HG03565 (cell line): ENCODE results near the gene ZNF181.
A peak's percentile ranks its signal among the peaks of the same experiment; 100 is the strongest.

ENCODE experiments used
- ATAC-seq: cut with Tn5 transposase; IDR thresholded peaks from one replicate; pipeline ENCODE4 v1.9.1; 2021; ENCODE audit warnings: mild to moderate bottlenecking, moderate library complexity; ENCODE audit not compliant: unreplicated experiment

Gene ZNF181

GRCh38 chr19:34744896-34745690 is 11.1 kb downstream of the ZNF181 start:
- no peak for ATAC-seq

DNA sequence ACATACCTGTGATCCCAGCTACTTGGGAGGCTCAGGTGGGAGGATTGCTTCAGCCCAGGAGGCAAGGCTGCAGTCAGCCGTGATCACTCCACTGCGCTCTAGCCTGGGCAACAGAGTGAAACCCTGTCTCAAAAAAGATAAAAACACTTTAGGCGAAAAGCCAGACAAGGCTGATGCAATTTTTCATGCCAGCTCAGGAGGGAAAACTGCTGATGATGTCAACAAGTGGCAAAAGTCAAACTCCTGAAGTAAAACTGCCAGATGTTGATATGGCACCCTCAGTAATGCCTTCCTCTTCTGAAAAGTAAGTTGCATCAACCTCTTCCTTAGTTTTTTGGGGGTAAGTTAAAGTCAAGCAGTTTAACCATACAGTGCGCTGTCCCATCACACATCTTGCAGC is 23.4 kb downstream of the ZNF181 start:
- no peak for ATAC-seq

DNA sequence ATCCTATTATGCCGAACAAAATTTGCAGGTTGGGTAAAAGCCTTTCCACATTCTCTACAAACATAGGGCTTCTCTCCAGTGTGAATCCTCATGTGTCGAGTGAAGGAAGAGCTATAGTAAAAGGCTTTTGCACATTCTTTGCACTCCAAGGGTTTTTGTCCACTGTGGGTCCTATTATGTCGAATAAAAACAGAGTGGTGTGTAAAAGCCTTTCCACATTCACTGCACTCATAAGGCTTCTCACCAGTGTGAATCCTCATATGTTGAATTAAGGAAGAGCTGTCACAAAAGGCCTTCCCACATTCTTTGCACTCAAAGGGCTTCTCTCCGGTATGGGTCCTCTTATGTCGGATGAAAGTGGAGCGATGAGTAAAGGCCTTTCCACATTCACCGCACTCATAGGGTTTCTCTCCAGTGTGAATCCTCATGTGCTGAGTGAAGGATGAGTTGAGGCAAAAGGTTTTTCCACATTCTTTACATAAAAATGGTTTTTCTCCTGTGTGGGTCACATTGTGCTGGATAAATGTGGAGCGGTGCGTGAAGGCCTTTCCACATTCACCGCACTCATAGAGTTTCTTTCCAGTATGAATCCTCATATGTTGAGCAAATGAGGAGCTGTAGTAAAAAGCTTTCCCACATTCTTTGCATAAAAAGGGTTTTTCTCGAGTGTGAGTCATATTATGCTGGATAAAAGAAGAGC is 25.3 kb downstream of the ZNF181 start:
- no peak for ATAC-seq

GRCh38 chr19:34766386-34766785 is 32.3 kb downstream of the ZNF181 start:
- ATAC-seq: no peak

- ATAC-seq: no peak
These were observed 33.9 kb downstream of the ZNF181 start for GRCh38 chr19:34767951-34768350.

DNA sequence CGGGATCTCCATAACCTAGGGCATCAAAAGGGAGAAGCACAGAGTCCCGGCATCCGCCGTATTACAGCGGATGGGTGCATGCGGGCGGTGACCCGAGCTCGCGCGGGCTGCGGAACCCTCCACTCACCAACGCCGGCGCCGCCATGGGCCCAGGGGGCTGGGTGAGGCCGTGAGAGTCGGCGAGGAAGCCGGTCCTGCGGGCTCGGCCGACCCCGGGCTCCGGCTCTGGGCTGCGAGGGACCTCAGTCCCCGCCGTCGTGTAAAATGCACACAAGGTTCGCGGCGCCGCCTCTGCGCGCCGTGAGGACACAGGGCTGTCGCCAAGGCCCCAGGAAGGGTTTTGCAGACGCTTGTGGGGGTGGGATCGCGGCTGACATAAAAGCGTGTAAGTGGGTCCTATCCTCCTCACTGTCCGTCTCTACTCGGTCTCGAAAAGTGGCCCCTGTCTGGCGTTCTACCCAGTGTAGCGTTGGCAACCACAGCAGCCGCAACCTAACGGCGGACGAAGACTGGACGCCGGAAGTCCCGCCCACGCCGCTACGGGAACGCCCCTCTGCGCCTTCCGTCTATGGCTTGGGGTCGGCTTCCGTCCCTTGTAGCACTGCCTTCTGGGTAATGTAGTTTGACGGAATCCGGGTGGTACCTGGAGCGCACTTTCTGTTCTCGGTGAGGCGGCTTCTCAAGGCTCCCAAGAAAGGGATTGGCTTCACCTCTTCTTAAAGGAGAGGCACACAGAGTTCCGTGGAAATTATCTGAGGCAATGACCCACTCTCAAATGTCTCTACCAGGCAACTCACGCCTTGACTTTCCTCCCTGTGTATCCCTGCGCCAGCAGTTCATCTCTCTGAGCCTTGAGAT is 38.9 kb downstream of the ZNF181 start, which contains the start of gene ZNF599:
ZNF599 (minus strand) TSS at position 519 of the 858 bp plus-strand sequence; CDS start at position 145, 374 bp downstream.
- ATAC-seq: peak; percentile 95

DNA sequence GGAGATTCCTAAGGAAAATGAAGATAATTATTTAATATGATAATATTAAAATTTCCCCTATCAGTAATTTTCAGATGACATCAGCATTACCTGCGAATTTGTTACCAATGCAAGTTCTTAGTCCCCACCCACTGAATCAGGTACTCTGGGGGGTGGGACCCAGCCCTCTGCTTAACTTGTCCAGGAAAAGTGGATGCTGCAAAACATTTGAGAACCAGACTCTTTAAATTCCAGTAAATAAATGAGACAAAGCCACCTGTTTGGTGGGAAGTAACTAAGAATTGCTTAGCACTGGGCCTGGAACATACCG is 39.5 kb downstream of the ZNF181 start:
- no peak for ATAC-seq

- ATAC-seq: no peak
These were observed 40.8 kb downstream of the ZNF181 start for GRCh38 chr19:34774857-34775256.

- no peak for ATAC-seq
These were observed 44.3 kb downstream of the ZNF181 start for GRCh38 chr19:34778342-34778741.

- no peak for ATAC-seq
These were observed 45.6 kb downstream of the ZNF181 start for GRCh38 chr19:34779652-34780051.

DNA sequence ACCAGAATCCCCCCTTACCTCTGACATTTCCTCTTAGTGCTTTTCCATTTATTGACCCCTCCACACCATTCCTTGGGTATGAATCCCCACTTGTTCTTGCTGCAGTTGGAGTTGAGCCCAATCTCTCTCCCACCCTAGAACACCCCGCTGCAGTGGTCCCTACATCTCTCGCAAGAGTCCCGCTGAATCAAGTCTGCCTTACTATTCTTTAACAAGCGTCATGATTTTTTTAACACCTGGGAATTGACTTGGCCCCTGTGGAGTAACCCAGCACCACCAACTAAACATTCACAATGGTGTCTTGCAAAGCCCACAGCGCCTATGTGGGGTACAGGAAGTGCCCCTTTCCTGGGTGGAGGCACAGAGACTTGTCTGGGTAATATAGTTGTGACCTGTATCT is 52.2 kb downstream of the ZNF181 start:
- no peak for ATAC-seq

DNA sequence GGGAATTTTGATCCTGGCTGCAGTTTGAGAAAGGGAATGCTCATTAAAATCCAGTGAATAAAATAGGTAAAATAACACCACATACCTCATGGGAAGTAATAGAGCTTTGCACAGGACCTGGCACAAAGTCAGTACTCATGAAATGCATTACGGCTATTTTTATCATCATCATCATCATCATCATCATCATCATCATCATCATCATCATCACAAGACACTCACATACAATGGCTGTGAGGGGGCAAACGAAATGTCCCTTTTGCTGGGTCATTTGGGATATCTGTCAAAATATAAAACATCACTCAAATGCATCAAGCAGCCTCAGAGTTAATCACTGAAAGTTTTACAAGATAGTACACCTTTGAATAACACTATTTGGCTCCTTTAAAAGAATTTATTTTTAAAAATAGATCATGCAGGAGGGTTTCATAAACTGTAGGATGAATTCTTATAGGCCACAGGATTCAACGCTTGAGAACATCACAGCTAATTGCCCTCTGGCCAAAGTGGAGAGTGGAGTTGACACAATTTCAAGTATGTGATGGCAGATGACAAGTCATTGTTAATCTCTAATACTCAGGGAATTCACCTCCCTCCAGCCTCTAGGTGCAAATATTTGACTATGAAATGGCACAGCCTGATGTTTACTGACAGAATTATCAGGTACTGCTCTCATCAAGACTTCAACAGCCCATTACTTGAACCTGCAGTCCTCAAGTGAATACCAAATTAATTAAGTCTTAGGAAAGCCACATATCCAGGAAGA is 53.2 kb downstream of the ZNF181 start:
- no peak for ATAC-seq

DNA sequence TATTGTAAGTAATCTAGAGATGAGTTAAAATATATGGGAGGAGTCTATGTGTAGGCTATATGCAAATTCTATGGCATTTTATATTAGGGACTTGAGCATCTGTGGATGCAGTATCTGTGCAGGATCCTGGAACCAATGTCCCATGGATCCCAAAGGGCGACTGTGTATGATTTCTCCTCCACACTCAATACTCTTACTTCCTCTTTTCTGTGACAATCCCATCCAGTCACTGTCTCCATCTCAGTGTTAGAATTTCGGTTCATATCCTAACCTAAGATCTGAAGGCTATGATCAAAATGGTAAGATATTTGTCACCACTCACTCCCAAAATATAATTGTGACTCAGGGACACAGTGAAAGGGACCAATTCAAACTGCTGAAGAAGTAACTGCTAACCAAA is 54.0 kb downstream of the ZNF181 start:
- no peak for ATAC-seq

DNA sequence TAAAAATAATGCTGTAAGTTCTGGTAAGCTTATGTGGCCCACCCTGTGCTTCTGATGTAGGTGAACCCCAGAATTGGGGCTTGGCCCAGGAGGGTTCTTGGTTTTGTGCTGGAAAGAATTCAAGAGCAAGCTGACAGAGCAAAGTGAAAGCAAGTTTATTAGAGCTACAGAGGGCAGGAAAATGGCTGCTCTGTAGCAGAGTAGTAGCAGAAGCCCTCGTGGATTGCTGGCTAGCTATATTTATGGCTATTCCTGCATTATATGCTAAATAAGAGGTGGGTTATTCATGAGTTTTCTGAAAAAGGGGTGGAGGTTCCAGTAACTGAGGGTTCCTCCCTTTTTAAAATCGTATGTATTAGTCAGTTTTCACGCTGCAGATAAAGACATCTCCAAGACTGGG is 59.5 kb downstream of the ZNF181 start:
- no peak for ATAC-seq

GRCh38 chr19:34794066-34794960 is 60.3 kb downstream of the ZNF181 start:
- ATAC-seq: no peak
